NB4 (cell line): Measurements from ENCODE around the gene HES6.

Experiments used
- POLR2A ChIP-seq: IDR thresholded peaks from 2 replicates; pipeline ENCODE4 v1.6.1; 2011; ENCODE audit warnings: mild to moderate bottlenecking; ENCODE audit not compliant: insufficient read length; ENCODE audit errors: extremely low read depth
- TF ChIP-seq, protein P1 (sequence below): IDR thresholded peaks from one replicate; pipeline ENCODE4 v1.5.1; 2012; ENCODE audit warnings: low read depth, low read length

GRCh38 chr2:238264072-238264460 is 24.2 kb upstream of the HES6 start:
- TF ChIP-seq, protein P1, sequence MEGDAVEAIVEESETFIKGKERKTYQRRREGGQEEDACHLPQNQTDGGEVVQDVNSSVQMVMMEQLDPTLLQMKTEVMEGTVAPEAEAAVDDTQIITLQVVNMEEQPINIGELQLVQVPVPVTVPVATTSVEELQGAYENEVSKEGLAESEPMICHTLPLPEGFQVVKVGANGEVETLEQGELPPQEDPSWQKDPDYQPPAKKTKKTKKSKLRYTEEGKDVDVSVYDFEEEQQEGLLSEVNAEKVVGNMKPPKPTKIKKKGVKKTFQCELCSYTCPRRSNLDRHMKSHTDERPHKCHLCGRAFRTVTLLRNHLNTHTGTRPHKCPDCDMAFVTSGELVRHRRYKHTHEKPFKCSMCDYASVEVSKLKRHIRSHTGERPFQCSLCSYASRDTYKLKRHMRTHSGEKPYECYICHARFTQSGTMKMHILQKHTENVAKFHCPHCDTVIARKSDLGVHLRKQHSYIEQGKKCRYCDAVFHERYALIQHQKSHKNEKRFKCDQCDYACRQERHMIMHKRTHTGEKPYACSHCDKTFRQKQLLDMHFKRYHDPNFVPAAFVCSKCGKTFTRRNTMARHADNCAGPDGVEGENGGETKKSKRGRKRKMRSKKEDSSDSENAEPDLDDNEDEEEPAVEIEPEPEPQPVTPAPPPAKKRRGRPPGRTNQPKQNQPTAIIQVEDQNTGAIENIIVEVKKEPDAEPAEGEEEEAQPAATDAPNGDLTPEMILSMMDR: no peak
- TF ChIP-seq POLR2A: no peak
